ENCODE results near the gene YY2. TPM values are rescaled to one million over a fixed set of nuclear protein-coding genes. Genes with fewer than 3 reads are reported as not detected.
A peak's percentile ranks its signal among the peaks of the same experiment; 100 is the strongest.

YY2 gene
- total RNA-seq, 1 donor from 2014 or later = 1.5 TPM

DNA sequence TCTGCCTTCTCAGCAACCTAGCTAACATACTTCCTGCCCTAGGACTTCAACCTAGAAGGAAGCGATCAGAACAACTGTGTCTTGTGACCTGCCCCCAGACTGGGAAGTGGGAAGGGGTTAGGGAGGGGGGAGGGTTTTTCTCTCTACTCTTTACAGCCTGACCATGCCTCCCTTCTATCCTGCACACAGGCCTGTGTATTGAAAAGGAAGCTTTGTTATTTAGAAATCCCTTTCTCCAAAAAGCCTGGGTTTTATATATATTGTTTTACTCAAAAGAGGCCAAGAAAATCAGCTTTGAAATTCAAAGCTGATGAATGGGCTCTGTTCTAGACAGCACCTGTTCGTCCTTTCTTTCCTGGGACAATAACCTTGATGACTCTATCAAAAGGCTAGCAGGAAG, 49.5 kb downstream of the YY2 start:
- Mint-ChIP-seq H3K27ac (ENCODE audit: unreplicated experiment) (peak overlapping the region; percentile 83), H3K4me3 (peak overlapping the region; percentile 55), H3K36me3 (ENCODE audit: low read depth) (no peaks in the 10 kb centered on the region), H3K4me1 (peaks cover 48% of the 10 kb centered on the region), H3K27me3 (ENCODE audit: low read depth) (no peaks in the 10 kb centered on the region), H3K9me3 (no peaks in the 10 kb centered on the region)
- no peak for DNase-seq (ENCODE audit: low read depth, low spot score)
- TF ChIP-seq, protein P1, sequence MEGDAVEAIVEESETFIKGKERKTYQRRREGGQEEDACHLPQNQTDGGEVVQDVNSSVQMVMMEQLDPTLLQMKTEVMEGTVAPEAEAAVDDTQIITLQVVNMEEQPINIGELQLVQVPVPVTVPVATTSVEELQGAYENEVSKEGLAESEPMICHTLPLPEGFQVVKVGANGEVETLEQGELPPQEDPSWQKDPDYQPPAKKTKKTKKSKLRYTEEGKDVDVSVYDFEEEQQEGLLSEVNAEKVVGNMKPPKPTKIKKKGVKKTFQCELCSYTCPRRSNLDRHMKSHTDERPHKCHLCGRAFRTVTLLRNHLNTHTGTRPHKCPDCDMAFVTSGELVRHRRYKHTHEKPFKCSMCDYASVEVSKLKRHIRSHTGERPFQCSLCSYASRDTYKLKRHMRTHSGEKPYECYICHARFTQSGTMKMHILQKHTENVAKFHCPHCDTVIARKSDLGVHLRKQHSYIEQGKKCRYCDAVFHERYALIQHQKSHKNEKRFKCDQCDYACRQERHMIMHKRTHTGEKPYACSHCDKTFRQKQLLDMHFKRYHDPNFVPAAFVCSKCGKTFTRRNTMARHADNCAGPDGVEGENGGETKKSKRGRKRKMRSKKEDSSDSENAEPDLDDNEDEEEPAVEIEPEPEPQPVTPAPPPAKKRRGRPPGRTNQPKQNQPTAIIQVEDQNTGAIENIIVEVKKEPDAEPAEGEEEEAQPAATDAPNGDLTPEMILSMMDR (conservative IDR thresholded peaks at IDR 0.05) = no peak

DNA sequence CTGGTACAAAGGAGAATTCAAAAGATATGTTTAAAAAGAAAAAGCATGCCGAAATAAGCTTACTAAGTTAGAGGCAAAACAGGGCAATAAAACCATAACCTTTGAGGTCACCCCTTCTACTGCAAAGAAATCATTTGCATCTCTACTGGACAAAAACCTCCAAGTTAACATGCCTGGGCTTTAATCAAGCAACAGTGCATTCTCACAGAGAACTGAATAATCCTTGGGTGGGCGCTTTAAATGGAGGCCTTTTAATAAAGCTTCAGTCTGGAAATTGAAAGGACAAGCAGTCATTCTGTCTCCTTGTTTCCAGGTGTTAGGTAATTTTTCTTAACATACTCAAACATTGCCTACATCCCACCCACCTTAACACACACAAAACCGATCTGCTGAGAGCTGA, 50.2 kb downstream of the YY2 start:
- peak overlapping the region; percentile 33 for H3K27ac Mint-ChIP-seq (ENCODE audit: unreplicated experiment)
- TF ChIP-seq, protein P1 (conservative IDR thresholded peaks at IDR 0.05) = no peak
- H3K9me3 Mint-ChIP-seq = no peaks in the 10 kb centered on the region
- no peaks in the 10 kb centered on the region for H3K27me3 Mint-ChIP-seq (ENCODE audit: low read depth)
- no peak for DNase-seq (ENCODE audit: low read depth, low spot score)
- H3K36me3 Mint-ChIP-seq (ENCODE audit: low read depth) = no peaks in the 10 kb centered on the region
- peaks cover 48% of the 10 kb centered on the region for H3K4me1 Mint-ChIP-seq
- peak overlapping the region; percentile 55 for H3K4me3 Mint-ChIP-seq

DNA sequence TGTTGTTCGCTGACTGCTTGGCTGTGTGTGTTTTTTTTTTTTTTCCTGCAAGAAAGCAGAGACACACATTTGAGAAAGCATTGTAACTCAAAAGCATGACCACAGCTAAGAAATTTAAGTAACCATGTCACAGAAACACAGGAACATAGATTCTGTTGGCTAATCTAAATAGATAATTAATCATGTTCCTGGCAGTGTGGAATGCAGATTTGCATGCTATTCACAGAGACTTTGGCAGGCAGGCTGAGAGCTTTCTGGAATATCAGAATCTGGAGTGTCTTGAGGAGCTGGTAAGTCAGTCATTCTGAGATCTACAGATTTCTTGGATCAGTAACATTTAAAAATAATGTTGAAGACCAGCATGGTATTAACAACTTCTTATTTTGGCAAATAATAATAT, 51.5 kb downstream of the YY2 start:
- Mint-ChIP-seq H3K27ac (ENCODE audit: unreplicated experiment) (peak overlapping the region; percentile 64), H3K4me3 (no peak overlapping the region), H3K36me3 (ENCODE audit: low read depth) (no peaks in the 10 kb centered on the region), H3K27me3 (ENCODE audit: low read depth) (no peaks in the 10 kb centered on the region), H3K4me1 (peaks cover 48% of the 10 kb centered on the region), H3K9me3 (no peaks in the 10 kb centered on the region)
- TF ChIP-seq, protein P1 (conservative IDR thresholded peaks at IDR 0.05) = no peak
- no peak for DNase-seq (ENCODE audit: low read depth, low spot score)

Other genes with a start within 250 kb of the YY2 start
- gene KLHL34, start 197.7 kb upstream of the YY2 start, total RNA-seq = not detected in 2 replicates
- 0.51 TPM in 1 of 2 replicates, not detected in the other for gene SMPX, start 97.9 kb upstream of the YY2 start, total RNA-seq
- 14.6 and 15.0 TPM in 2 replicates for gene MBTPS2, start 16.4 kb upstream of the YY2 start, total RNA-seq
- 346 and 354 TPM in 2 replicates for gene SMS, start 84.7 kb downstream of the YY2 start, total RNA-seq
- 0.47 and 0.57 TPM in 2 replicates for gene PHEX, start 176.3 kb downstream of the YY2 start, total RNA-seq